HG03520 (cell line): ENCODE results near the gene ADIRF.
"Not testable (repeated sequence)": the region's sequence is repeated elsewhere in the genome, so short reads cannot be mapped to it uniquely, and the experiment has no call there.

Experiments
- ATAC-seq: cut with Tn5 transposase; IDR thresholded peaks from one replicate; pipeline ENCODE4 v1.9.1; 2021; ENCODE audit warnings: mild to moderate bottlenecking, moderate library complexity; ENCODE audit not compliant: unreplicated experiment

Gene ADIRF

GRCh38 chr10:86976362-86977056 lies 8.2 kb downstream of the ADIRF start:
- ATAC-seq = no peak

DNA sequence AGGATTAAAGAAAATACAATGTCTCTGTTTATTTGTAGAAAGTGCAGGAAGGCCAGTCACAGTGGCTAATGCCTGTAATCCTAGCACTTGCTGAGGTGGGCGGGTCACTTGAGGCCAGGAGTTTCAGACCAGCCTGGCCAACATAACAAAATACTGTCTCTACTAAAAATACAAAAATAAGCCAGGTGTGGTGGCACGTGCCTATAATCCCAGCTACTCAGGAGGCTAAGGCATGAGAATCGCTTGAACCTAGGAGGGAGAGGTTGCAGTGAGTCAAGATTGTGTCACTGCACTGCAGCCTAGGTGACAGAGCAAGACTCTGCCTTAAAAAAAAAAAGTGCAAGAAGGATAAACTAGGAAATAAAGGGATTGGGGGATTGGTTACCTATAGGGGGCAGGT lies 10.2 kb downstream of the ADIRF start:
- ATAC-seq = not testable (repeated sequence)

GRCh38 chr10:86979296-86979818 lies 11.1 kb downstream of the ADIRF start:
- no peak for ATAC-seq

DNA sequence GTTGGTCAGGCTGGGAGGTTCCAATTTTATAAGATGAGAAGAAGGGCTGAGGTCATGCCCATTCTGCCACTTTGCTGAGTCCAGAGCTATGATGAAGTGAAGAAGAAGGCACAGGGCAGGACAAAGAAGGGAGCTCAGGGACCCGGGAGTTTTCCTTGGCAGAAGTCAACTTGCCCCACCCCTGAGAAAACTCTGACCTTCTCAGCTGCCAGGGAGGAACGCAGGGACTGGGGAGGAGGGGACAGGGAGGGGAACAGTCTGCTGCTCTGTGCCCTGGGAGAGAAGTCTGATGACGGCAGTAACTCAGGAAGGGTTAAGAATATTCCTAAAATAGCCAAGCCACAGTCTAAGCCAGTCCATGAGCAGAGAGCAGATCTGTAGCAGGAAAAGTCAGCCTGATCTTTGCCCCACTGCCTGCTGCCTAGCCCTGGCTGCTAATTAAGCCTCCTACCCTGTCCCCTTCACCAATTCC lies 11.7 kb downstream of the ADIRF start:
- no peak for ATAC-seq

DNA sequence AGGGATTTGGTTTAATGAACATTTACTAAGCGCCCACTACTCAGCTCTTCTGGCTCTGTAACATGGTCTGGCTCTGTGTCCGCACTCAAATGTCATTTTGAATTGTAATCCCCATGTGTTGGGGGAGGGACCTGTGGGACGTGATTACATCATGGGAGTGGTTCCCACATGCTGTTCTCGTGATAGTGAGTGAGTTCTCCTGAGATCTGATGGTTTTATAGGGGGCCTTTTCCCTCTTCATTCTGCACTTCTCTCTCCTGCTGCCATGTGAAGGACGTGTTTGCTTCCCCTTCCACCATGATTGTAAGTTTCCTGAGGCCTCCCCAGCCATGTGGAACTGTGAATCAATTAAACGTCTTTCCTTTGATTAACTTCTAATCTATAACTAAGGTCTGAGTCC lies 12.7 kb downstream of the ADIRF start:
- ATAC-seq = not testable (repeated sequence)

DNA sequence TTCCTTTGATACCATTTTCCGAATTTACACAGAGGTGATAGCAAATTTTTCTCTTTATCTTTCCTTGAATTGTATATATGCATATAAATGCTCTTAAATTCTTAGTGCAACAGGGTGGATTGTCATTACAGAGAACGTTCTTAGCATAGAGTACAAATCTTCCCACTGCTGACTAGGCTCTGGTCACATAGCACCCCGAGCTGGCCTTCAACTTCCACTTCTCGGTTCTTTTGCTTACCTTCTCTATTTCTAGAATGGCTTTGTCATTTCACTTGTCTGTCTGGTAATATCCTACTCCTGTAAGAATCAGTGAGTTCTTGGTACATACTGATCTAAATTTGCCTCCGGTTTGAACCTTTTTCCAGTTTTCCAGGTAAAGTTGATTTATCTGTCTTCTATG lies 13.4 kb downstream of the ADIRF start:
- ATAC-seq = no peak

DNA sequence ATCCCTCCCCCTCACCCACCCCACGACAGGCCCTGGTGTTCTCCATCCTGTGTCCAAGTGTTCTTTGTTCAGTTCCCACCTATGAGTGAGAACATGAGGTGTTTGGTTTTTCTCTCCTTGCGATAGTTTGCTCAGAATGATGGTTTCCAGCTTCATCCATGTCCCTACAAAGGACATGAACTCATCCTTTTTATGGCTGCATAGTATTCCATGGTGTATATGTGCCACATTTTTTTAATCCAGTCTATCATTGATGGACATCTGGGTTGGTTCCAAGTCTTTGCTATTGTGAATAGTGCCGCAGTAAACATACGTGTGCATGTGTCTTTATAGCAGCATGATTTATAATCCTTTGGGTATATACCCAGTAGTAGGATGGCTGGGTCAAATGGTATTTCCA lies 16.2 kb downstream of the ADIRF start:
- ATAC-seq = not testable (repeated sequence)

DNA sequence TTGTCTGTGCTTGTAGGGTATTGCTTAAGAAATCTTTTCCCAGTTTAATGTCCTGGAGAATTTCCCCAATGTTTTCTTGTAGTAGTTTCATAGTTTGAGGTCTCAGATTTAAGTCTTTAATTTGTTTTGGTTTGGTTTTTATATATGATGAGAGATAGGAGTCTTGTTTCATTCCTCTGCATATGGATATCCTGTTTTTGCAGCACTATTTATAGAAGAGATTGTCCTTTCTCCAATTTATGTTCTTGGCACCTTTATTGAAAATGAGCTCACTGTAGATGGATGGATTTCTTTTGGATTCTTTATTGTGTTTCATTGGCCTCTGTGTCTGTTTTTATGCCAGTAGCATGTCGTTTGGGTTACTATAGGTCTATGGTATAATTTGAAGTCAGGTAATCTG lies 20.2 kb downstream of the ADIRF start:
- ATAC-seq = no peak

DNA sequence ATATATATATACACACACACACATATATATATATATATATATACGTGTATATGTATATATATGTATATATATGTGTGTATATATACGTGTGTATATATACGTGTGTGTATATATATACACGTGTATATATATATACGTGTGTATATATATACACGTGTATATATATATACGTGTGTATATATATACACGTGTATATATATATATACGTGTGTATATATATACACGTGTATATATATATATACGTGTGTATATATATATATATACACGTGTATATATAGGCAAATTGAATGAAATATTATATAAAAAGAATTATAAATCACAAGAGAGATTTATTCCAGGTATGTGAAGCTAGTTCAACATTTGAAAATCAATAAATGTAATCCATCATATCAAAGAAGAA lies 23.1 kb downstream of the ADIRF start:
- ATAC-seq = not testable (repeated sequence)

DNA sequence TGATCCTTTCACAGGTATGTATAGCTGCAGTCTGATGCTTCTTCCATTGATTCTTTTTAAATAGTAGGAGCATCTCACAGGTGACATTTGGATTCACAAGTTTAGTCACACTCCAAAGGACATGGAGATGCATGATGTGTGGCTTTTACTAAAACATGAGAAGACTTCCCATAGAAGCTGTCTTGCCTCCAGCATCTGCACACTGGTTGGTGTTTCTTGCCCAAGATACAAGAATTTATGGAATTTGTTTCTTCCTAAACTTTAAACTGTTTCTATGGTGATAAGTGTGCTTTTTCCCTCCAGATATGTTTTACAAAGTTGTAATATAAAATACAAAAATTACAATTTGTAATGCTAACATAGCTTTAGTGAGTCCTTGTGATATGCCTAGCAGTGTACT lies 24.2 kb downstream of the ADIRF start:
- no peak for ATAC-seq

- no peak for ATAC-seq
Measured at GRCh38 chr10:86992929-86993328, 24.6 kb downstream of the ADIRF start.

- ATAC-seq = not testable (repeated sequence)
Measured at GRCh38 chr10:86999802-87000403, 31.6 kb downstream of the ADIRF start.

GRCh38 chr10:87000491-87000890 lies 32.2 kb downstream of the ADIRF start:
- ATAC-seq = no peak

DNA sequence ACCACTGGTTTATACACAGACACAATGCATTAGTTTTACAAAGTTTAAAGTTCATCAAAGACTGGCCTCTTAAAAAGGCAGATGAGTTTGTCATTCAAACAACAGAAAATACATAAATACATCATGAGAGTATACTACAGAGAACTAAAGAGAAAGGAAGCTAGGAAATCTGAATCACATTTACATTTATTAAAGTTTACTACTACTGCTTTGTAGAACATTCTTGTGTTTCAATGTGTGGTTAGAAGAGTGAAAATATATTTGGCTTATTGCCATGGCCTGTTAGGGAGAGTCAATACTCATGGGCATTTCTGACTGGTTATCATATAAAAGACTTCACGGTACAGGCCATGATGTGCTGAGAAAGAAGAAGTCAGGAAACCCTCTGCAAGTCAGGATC lies 38.8 kb downstream of the ADIRF start:
- not testable (repeated sequence) for ATAC-seq

DNA sequence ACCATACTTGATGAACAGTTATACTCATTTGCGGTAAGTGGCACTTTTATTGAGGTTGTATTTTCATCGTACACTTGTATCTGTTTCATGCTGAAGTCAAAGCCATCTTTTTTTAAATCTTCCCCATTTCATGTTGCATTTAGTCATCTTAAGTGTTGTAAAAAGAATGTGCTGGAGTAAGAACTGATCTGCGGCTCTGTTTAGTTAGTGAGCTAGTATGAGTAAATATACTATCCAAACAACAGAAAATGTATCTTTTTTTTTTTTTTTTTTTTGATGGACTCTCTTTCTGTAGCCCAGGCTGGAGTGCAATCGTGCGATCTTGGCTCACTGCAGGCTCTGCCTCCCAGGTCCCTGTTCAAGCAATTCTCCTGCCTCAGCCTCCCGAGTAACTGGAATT lies 39.4 kb downstream of the ADIRF start:
- ATAC-seq = not testable (repeated sequence)

DNA sequence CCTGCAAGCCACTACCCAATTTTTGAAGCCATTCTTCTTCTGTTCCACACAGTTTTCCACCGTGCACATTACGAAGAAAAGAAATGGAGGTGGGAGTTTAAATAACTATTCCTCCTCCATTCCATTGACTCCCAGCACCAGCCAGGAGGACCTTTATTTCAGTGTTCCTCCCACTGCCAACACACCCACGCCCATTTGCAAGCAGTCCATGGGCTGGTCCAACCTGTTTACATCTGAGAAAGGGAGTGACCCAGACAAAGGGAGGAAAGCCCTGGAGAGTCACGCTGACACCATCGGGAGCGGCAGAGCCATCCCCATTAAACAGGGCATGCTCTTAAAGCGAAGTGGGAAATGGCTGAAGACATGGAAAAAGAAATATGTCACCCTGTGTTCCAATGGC lies 40.0 kb downstream of the ADIRF start:
- not testable (repeated sequence) for ATAC-seq

DNA sequence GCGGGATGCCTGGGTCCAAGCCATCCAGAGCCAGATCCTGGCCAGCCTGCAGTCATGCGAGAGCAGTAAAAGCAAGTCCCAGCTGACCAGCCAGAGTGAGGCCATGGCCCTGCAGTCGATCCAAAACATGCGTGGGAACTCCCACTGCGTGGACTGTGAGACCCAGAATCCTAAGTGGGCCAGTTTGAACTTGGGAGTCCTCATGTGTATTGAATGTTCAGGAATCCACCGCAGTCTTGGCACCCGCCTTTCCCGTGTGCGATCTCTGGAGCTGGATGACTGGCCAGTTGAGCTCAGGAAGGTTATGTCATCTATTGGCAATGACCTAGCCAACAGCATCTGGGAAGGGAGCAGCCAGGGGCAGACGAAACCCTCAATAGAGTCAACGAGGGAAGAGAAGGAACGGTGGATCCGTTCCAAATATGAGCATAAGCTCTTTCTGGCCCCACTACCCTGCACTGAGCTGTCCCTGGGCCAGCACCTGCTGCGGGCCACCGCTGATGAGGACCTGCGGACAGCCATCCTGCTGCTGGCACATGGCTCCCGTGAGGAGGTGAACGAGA lies 40.9 kb downstream of the ADIRF start:
- ATAC-seq = not testable (repeated sequence)

- ATAC-seq = not testable (repeated sequence)
Measured at GRCh38 chr10:87013528-87013927, 45.2 kb downstream of the ADIRF start.

- ATAC-seq = not testable (repeated sequence)
Measured at GRCh38 chr10:87014986-87015716, 46.9 kb downstream of the ADIRF start.

DNA sequence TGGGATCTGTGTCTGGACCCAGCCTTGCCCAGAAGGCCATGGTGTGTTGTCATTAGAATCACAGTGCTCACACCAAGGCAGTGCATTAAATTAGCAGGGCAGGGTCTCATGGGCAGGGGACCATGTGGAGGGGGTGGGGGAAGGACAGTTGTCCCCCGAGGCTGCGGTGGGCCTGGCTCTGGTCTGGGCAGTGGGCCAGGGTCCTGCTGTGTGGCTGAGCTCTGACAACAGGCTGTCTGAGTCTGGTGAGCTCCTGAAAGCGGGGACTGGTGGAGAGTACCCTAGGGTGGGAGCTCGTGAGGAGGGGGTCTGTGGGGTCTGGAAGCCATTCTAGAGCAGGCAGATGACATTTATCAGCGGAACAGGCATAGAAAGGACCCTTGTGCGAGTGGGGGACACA lies 49.8 kb downstream of the ADIRF start:
- ATAC-seq = not testable (repeated sequence)

- not testable (repeated sequence) for ATAC-seq
Measured at GRCh38 chr10:87019066-87019465, 50.8 kb downstream of the ADIRF start.
